Muscle of back (tissue), 11 donors: Measurements from ENCODE around the gene RIC8B. TPM values are rescaled to one million over a fixed set of nuclear protein-coding genes. Genes with fewer than 3 reads are reported as not detected.
"Not testable (repeated sequence)": the region's sequence is repeated elsewhere in the genome, so short reads cannot be mapped to it uniquely, and the experiment has no call there.

Experiments
- DNase-seq, 3 donors: peaks; one replicate each; pipeline versions ENCODE4 v3.0.0 to v3.0.0-alpha.2; 2013
- polyA plus RNA-seq, 10 donors: library from polyadenylated mRNA; unstranded; fragments of 120-200 nt; gene quantifications; one replicate each; pipeline ENCODE4 v1.2.1, GENCODE V29; 2013; ENCODE audit not compliant: insufficient read length in 10 of 10

RIC8B gene
- polyA plus RNA-seq, 10 donors, result 12.8 to 22.7 (median 16.5) TPM

GRCh38 chr12:106900554-106900953 is 126.1 kb downstream of the RIC8B start:
- DNase-seq, result no peak

DNA sequence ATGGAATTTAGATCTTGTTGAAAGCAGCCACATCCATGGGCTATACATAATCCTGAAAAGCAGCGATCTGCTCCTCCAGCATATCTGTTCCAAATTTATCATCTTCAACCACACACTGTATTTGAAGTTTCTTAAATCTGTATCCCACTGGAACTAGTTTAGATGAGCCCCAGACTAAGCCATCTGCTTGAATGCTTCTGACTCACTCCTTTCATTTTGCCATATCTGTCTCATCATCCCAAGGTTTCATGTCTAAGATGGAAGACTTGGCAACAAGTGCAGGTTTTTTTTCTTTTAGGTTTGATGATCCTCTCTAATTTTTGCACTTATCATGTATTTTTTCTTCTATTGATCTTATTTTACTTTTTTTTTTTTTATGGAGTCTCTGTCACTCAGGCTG is 126.8 kb downstream of the RIC8B start:
- no peak for DNase-seq

GRCh38 chr12:106902053-106902452 is 127.6 kb downstream of the RIC8B start:
- DNase-seq, result no peak

DNA sequence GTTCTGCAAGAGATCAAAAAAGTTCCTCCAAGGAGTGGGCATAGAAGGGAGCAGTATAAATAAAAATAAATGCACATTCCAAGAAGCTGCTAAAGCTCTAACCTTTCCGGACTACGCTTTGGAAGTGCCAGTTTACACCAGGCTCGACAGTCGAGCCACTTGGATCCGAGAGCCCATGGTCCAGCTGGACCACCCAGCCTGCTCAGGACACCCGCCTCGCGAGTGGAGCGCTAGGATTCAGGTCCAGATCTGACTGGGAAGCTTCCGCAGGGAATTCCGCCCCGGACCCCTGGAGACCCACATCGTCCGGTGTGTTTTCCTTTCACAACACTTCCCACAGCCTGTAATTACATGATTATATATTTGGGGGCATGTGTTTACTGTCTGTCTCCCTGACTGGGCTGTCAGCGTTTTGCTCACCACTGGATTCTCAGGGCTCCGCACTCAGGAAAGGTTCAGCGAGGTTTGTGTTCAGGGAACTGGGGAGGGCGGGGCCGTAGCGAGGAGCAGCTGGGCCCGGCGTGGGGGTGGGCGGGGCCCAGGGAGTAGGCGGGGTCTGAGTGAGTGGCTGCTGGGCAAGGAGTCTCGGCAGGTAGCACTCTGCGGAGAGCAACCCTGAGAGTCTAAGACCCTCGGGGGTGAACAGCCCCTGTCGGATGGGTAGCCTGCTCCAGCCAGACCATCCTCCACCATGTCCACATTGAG is 128.9 kb downstream of the RIC8B start:
- peak; percentile 23 to 67 (median 38) for DNase-seq

DNA sequence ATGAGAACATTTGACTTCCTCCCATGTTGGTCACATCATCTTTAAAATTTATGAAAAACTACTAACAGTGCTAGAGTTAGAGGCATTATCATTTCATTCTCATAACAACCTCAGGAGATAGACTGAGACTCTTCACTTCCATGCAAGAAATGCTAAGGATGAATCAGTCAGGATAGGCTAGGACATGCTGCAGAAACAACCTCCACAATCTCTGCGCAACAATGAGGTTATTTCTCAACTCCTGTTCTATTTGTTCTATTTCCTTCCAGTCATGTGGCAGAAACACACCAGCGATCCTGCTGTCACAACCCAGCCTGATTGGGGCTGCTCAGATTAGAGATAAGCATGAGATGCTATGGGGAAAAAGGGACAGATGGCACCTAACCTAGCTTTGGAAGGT is 132.2 kb downstream of the RIC8B start:
- DNase-seq, result no peak

DNA sequence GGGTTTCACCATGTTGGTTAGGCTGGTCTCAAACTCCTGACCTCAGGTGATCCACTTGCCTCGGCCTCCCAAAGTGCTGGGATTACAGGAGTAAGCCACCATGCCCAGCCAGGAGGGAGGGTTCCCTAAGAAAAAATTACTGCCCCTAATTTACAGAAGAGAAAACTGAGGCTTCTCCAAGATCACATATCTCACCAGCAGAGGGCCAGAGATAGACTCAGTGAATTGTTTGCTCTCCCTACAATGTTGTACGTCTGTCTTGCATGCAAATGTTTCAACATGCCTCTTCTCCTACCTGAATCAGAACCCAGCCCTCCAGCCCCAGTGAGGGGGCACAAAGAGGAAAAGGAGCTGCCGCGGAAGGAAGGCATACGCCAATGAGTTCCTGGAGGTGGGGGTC is 132.9 kb downstream of the RIC8B start:
- no peak for DNase-seq

GRCh38 chr12:106907846-106908245 is 133.4 kb downstream of the RIC8B start:
- no peak for DNase-seq

- no peak for DNase-seq
Measured at GRCh38 chr12:106908561-106908960, 134.1 kb downstream of the RIC8B start.

- DNase-seq, result no peak
Measured at GRCh38 chr12:106910202-106910601, 135.7 kb downstream of the RIC8B start.

DNA sequence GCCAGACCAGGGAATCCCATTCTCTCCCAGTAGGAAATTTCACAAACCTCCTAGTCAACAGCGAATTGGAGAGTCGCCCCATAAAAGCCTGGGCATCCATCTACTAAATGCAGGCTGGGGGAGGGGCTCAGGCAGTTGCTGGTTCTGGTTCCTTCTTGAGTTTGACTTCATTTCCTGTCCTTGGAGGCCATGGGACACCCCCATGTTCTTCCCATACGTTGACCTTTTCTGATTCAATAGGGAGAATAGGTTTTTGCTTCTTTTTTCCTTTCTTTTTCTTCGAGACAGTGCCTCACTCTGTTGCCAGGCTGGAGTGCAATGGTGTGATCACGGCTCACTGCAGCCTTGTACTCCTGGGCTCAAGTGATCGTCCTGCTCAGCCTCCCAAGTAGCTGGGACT is 137.1 kb downstream of the RIC8B start:
- no peak for DNase-seq

DNA sequence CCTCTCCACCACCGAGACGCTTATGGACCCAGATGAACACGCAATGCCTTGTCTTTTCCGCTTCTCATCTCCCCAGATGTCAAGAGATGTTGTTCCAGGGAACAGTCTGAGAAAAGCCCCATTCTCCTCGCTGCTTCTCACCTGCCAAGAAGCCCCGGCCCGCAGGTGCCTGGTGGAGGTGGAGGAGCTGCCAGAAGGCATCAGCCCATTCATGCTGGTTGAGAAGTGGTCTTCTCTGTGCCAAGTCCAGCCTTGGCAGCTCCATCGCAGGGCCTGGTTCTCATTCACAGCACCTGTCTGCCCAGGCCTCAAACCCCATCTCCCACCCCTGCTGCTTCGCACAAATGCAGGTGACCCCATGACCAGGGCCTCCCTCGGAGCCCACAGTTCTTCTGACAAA is 139.0 kb downstream of the RIC8B start:
- DNase-seq, result no peak

DNA sequence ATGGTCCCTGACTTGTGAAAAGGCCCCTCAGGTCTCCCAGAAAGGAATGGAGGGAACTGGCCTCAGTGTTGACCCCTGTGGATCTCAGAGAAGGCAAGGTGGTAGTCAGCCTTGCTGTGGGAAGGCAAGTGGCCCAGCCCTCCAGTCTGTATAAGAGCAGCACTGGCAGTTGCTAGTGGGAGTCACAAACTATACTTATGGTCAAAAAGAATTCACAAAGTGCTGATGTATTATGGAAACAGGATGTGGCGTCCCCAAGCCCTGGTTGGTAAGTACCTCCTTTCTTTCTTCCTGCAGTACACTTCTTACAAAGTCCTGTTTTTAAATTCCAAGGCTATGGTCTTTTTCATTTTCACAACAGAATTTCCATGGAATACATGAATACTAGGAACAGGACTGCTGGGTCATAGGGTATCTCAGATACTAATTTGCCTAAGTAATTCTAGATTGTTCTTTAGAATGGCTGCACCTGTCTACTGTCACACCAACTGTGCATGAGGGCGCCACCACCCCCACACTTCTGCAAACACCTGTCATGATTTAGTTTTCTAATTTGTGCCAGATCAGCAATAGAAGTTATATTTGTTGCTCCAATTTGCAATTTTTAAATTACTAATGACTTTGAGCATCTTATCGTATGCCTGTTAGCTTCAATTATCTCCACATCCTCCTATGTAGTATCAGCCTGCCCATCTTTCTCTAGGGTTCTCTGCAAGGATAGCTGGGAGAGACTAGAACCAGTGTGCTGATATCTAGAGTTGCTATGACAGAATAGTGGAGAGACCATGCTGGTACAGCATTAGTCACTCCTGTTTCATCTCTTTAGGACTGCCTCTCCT is 140.5 kb downstream of the RIC8B start:
- no peak for DNase-seq

- DNase-seq, result no peak
Measured at GRCh38 chr12:106915635-106916026, 141.1 kb downstream of the RIC8B start.

GRCh38 chr12:106917503-106917902 is 143.0 kb downstream of the RIC8B start:
- DNase-seq, result no peak

DNA sequence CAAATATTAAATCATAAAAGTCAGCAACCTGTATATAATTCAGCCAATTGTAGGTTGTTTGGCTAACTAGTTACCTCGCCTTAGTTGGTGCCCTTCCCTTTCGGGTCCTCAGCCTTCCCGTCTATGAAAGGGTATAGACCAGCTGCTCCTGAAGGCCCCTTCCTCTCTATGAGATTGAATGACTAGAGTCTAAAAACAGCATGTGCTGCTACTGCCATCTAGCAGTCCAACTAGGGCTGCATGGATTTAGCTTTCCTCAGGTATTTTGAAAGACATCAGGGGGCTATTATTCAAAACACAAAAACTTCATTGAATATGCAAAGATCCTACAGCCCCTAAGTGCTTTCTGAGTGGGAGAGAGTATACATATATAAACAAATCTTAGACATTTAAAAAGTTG is 144.3 kb downstream of the RIC8B start:
- peak in 1 of 3 donors; percentile 34 for DNase-seq

DNA sequence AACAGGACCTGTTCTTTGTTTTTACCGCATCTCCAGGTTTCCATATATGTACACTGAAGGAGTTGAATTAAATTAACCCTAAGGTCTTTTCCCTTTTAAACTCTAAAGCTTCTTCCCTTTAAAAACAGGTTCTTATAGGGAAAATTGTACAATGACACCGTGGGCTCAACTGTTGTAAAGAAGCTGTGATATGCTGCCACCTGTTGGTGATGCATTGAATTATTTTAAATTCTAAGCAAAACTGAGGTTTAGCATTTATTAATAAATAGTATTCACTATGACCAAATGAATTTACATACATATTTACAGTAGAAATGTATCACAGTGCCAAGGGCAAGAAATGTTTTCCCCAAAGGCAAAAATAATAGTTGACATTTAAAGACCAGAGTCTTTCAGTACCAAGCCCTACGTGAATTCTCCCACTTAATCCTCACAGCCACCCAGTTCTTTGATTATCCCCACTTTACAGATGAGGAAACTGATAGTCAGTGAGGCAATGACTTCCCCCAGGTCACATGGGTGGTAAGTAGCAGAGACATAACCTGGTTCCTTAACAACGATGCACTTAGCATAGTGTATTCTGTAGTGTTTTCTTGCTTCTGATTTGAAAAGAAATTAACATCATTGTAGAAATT is 145.5 kb downstream of the RIC8B start:
- peak; percentile 26 to 68 (median 49) for DNase-seq

DNA sequence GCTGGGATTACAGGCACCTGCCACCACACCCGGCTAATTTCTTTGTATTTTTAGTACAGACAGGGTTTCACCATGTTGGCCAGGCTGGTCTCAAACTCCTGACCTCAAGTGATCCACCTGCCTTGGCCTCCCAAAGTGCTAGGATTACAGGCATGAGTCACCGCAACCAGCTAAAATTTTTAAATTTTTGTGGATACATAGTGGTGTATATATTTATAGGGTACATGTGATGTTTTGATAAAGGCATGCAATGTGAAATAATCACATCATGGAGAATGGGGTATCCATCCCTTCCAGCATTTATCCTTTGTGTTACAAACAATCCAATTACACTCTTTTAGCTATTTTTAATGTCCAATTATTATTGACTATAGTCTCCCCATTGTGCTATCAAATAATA is 147.5 kb downstream of the RIC8B start:
- not testable (repeated sequence) for DNase-seq

DNA sequence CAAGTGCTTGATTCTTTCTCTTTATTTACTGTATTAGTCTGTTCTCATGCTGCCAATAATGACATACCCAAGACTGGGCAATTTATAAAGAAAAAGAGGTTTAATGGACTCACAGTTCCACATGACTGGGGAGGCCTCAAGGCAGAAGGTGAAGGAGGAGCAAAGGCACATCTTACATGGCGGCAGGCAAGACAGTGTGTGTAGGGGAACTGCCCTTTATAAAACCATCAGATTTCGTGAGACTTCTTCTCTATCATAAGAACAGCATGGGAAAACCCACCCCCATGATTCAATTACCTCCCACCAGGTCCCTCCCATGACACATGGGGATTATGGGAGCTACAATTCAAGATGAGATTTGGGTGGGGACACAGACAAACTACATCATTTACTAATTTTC is 149.1 kb downstream of the RIC8B start:
- DNase-seq, result not testable (repeated sequence)

DNA sequence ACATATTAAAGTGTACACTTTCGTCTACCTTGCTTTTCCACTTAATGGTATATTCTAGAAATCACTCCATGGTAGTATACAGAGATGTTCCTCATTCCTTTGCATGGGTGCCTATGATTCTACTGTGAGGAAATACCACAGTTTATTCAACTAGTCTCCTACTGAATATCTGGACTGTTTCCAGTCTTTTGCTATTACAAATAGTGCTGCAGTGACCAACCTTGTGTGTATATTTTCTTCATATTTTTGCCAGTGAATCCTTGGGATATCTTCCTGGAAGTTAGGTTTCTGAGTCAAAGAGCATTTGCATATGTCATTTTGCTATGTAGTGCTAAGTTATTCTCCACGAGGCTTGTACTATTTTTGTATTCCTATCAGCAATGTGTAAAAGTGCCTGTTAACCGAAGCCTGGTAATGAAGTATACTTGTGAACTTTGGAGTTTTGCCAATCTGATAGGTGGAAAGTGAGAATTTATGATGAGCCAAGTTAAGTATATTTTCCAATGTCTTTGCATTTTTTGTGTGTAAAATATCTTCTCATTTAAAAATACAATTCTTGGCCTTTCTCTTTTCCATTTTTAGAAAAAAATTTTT is 149.9 kb downstream of the RIC8B start:
- DNase-seq, result no peak

DNA sequence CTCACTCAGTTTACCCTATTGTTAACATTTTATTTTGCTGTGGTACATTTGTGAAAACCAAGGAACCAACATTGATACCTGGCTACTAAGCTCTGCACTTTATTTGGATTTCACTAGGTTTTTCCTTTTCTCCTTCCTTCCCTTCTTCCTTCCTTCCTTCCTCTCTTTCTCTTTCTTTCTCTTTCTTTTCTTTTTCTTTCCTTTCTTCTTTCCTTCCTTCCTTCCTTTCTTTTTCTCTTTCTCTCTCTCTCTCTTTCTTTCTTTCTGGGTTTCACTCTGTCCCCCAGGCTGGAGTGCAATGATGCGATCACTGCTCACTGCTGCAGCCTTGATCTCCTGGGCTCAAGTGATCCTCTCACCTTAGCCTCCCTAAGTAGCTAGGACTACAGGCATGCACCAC is 152.2 kb downstream of the RIC8B start:
- DNase-seq, result no peak

DNA sequence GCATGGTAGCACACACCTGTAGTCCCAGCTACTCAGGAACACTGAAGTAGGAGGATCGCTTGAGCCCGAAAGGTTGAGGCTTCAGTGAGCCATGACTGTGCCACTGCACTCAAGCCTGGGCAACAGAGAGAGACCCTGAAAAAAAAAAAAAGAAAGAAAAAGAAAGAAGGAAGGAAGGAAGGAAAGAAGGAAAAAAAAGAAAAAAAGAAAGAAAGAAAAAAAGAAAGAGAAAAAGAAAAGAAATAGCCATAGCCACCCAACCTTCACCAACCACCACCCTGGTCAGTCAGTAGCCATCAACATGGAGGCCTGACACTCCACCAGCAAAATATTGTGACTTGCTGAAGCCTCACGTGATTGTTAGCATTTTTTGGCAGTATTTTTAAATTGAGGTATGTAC is 159.8 kb downstream of the RIC8B start:
- DNase-seq, result no peak
